Measurements from ENCODE around the gene MND1.
"Not testable (repeated sequence)": the region's sequence is repeated elsewhere in the genome, so short reads cannot be mapped to it uniquely, and the experiment has no call there.

Gene MND1

DNA sequence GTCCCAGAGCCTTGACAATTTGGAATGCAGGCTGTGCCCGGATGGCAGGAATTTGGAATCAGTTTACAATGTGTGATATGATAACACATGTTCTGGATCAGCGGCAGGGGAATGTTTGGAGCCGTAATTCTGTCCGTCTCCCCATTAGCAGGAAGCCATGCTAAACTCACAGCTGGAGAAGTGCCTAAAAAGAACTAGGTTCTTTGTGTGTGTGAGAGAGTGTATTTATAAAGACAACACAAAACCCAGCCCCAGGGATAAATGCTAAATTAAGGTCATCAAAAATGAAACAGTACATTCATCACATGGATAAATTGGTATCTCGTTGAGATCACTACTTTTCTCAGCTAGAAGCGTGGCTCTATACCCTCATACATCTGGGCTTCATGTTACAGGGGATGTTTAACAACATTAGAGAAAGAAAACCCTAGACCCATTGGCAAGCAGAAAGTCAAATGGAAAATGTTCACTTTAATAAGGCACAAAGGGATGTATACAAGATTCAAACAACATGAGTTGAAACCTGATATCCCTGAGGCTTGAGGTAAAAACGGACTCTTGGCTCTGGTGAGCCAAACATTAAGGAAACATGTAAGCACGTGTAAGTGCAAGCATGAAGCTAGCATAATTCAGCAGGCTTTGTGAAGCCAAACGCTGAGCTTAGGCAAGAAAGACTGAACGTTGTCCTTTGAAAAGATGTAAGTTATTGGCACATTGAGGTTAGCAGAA lies 103.7 kb downstream of the MND1 start:
- peak; percentile 41 for DNase-seq

DNA sequence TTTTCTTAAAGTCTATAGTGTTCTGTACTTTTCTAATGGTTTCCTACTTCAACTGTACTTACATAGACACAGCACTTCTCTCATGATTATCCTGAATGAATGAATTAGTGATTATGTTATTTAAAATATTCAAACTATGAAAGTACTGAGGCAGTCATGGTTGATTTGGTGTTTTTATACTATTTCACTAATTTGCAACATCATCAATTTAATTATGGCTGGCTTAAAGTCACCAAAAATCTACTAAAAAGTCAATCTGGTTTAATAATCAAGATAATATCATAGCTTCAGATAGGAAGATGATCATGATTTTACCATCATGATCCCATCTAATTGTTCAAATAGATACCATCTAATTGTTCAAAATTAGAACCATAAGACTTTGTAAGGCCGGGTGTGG lies 104.8 kb downstream of the MND1 start:
- DNase-seq = no peak

DNA sequence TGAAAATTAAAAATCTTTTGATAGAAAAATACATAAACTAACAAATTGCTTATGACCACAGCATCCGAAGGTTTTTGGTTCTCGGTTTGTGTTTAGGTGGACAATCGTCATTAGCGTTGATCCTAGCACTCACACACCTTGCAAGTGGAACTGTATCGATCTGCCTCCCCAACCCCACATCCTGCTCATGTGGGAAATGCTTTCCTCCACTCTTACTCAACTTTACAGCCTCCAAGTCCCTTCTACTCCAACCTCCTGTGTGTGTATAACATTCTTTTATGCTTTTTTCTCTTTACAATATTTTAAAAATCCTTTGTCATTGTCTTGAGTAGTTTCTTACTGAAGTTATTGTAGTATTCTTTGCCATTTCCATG lies 106.0 kb downstream of the MND1 start:
- DNase-seq = no peak

DNA sequence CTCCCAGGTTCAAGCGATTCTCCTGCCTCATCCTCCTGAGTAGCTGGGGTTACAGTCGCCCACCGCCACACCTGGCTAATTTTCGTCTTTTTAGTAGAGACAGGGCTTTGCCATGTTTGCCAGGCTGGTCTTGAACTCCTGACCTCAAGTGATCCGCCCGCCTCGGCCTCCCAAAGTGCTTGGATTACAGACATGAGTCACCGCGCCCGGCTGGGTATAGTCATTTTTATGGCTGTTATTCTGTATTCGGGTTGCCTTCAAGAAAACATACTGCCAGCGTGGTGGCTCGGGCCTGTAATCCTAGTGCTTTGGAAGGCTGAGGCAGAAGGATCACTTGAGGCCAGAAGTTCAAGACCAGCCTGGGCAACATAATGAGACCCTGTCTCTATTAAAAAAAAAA lies 106.7 kb downstream of the MND1 start:
- DNase-seq = not testable (repeated sequence)

DNA sequence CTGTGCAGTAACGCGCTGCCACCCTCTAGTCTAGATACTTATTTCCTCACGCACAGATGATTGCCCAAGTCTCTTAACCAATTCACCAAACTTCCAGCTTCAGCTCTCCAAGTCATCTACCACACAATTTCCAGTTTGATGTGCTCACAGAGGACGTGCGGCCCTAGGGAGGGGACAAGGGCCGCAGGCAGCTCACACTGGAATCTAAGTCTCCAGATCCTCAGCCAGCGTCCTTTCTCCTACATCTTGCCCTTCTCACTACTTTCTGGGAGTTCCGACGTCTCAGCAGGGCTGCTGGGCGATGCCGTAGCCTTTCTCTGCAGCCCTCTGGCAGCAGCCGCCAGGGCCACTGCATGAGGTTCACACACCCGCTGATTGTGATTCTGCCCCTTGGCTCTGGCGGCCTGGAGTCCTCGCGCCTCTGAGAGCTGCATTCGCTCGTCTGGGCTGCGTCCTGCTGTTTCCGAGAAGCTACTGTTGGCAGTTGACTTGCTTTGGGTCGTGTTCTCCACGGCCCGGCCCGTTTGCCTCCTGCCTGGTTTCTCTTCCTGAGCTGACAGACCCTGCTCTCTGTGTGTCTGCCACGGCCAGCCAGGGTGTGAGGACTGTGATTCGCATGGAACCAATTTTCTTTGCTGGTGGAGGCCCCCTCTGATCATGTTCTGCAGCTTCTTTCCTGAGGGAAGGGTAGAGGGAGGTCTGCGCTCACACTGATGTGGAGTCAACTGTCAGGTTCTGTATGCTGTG lies 107.6 kb downstream of the MND1 start:
- no peak for DNase-seq

DNA sequence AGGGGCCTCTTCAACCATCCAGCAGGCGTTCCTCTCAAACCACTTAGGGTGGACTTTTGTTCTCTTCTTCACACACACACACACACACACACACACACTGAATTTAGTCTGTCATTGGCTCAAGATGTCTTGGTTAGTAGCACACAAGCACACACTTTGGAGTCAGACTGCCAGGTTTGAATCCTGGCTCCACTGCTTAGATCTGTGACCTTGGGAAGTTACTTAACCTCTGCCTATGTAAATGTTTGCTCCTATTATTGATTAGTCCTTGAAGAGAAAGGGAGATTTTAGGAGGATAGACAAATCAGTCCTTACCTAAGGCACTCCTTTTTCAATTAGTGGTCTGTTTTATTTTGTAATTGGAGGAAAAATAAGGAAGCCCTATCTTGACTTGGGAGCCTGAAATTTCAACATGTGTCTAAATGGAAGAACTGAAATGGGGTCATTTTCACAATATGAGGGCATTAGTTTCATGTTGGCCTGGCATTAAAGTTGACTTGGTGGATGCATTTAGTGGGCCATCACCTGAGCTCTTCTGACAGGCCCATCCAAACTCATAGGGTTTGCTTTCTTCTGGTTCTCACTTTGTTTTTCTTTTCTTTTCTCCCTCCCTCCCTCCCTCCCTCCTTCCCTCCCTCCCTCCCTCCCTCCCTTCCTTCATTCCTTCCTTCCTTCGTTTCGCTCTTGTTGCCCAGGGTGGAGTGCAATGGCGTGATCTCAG lies 108.3 kb downstream of the MND1 start:
- DNase-seq = no peak

DNA sequence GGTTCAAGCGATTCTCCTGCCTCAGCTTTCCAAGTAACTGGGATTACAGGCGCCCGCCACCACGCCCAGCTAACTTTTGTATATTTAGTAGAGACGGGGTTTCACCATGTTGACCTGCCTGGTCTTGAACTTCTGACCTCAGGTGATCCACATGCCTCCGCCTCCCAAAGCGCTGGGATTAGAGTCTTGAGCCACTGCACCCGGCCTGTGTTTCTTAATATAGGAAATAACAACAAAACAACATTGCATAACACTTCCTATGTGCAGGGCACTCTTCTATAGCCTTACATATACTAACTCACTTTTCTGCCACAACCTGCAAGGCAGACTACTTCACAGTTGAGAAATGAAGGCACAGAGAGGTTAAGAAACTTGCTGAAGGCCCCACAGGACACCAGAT lies 108.9 kb downstream of the MND1 start:
- DNase-seq = no peak

DNA sequence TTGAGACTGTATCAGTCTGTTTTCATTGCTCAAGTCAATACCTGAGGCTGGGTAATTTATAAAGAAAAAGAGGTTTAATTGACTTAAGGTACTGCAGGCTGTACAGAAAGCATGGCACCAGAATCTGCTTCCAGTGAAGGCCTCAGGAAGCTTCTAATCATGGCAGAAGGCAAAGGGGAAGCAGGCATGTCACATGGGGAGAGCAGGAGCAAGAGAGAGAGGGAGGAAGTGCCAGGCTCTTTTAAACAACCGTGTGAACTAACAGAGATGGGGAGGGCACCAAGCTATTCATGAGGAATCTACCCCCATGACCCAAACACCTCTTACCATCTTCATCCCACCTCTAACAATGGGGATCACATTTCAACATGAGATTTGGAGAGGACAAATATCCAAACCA lies 114.5 kb downstream of the MND1 start:
- no peak for DNase-seq

DNA sequence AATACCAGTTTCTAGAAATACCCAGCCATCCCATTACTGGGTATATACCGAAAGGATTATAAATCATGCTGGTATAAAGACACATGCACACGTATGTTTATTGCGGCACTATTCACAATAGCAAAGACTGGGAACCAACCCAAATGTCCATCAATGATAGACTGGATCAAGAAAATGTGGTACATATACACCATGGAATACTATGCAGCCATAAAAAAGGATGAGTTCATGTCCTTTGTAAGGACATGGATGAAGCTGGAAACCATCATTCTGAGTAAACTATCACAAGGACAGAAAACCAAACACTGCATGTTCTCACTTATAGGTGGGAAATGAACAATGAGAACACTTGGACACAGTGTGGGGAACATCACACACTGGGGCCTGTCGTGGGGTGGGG lies 117.1 kb downstream of the MND1 start:
- not testable (repeated sequence) for DNase-seq

DNA sequence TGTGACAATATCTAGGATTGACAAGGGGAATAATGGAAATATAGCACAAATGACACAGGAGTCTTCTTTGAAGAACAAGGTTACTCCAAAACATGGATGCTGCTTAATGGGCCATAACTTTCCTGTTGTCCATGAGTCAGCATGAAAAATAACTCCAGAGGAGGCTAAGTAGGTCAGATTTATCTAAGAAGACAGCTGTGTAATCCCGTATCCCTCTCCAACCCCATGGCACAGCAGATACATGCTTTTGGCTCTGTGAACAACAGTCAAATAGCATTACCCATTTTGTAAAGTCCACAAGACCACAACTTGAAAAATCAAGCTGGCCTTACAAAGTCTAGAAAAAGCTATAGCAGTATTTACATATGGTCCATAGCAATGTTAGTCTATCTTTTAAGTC lies 119.6 kb downstream of the MND1 start:
- DNase-seq = no peak

Measured in NCI-H1105 treated with DMSO at 0.1 percent for 48 hours (cell line).